ENCODE results near the gene ZBTB16.

GRCh38 chr11:114132417-114132816 lies 72.9 kb downstream of the ZBTB16 start:
- no peak for TF ChIP-seq CTCF (IDR thresholded peaks at IDR 0.05)
- no peak for TF ChIP-seq ZFX (IDR thresholded peaks at IDR 0.05; ENCODE audit: borderline replicate concordance)
